Gastroesophageal sphincter (tissue), 3 donors: ENCODE measurements around the gene ECHS1.

ENCODE experiments used
- EP300 ChIP-seq: sonication (generic); formaldehyde crosslinking; IDR thresholded peaks from one replicate; pipeline ENCODE4 v1.6.1; 2017; ENCODE audit warnings: antibody characterized with exemption, mild to moderate bottlenecking
- POLR2A ChIP-seq, 2 donors: fragments of 450-650 bp; IDR thresholded peaks; one replicate each; pipeline ENCODE4 v1.6.1; 2017; ENCODE audit warnings: antibody characterized with exemption in 2 of 2, mild to moderate bottlenecking in 2 of 2, moderate library complexity in 1 of 2
- POLR2AphosphoS5 ChIP-seq: sonication (generic); formaldehyde crosslinking; IDR thresholded peaks from one replicate; pipeline ENCODE4 v1.6.1; 2017; ENCODE audit warnings: antibody characterized with exemption
- TF ChIP-seq, protein P1 (sequence below), 4 experiments: fragments of 200-600 bp in 2 of 4; fragments of 450-650 bp in 2 of 4; sonication (generic) in 1 of 4; IDR thresholded peaks; one replicate each; pipeline ENCODE4 v1.5.1; 2017 to 2019; ENCODE audit warnings: antibody characterized with exemption in 4 of 4, mild to moderate bottlenecking in 2 of 4, moderate library complexity in 2 of 4

DNA sequence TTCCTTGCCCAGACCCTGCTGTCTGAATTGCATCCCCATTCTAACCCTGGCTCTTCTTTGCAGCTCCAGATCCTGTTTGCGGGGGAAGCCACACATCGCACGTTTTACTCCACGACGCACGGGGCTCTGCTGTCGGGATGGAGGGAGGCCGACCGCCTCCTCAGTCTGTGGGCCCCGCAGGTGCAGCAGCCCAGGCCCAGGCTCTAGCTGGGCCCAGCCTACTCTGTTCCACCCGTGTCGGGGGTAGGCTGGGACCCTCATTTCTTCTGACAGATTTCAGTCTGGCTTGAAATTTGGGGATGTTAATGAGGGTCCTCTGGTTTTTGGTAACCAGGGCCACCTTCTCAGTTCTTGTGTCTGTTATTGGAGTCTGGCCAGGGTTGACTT is 18.1 kb upstream of the ECHS1 start:
- TF ChIP-seq, protein P1, sequence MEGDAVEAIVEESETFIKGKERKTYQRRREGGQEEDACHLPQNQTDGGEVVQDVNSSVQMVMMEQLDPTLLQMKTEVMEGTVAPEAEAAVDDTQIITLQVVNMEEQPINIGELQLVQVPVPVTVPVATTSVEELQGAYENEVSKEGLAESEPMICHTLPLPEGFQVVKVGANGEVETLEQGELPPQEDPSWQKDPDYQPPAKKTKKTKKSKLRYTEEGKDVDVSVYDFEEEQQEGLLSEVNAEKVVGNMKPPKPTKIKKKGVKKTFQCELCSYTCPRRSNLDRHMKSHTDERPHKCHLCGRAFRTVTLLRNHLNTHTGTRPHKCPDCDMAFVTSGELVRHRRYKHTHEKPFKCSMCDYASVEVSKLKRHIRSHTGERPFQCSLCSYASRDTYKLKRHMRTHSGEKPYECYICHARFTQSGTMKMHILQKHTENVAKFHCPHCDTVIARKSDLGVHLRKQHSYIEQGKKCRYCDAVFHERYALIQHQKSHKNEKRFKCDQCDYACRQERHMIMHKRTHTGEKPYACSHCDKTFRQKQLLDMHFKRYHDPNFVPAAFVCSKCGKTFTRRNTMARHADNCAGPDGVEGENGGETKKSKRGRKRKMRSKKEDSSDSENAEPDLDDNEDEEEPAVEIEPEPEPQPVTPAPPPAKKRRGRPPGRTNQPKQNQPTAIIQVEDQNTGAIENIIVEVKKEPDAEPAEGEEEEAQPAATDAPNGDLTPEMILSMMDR (IDR thresholded peaks at IDR 0.05) = no peak
- TF ChIP-seq POLR2AphosphoS5 = no peak
- TF ChIP-seq POLR2A (IDR thresholded peaks at IDR 0.05) = no peak
- TF ChIP-seq EP300 = no peak
